Epithelial cell of esophagus (primary cell): Measurements from ENCODE around the gene SYCE1L.

Experiments used
- DNase-seq: peaks from one replicate; pipeline ENCODE4 v3.0.0; 2010; ENCODE audit warnings: low read depth
- H3K4me3 ChIP-seq: 2 replicates; pipeline ENCODE4 v1.5.1; 2011; ENCODE audit warnings: mild to moderate bottlenecking, low read length, control low read depth
- CTCF ChIP-seq: IDR thresholded peaks from 2 replicates; pipeline ENCODE4 v1.5.1; 2011; ENCODE audit warnings: low read depth, mild to moderate bottlenecking, low read length, control low read depth, inconsistent platforms; ENCODE audit not compliant: insufficient read depth; ENCODE audit errors: missing control alignments

The SYCE1L gene

GRCh38 chr16:77214411-77215138 is 15.4 kb downstream of the SYCE1L start:
- TF ChIP-seq CTCF: no peak
- no peak for DNase-seq

GRCh38 chr16:77219437-77219836 is 20.2 kb downstream of the SYCE1L start:
- H3K4me3 ChIP-seq: no peak overlapping the region
- DNase-seq: peak; percentile 44
- TF ChIP-seq CTCF: no peak

More at GRCh38 chr16:77214411-77215138, 15.4 kb downstream of the SYCE1L start:
- H3K4me3 ChIP-seq: no peak overlapping the region

GRCh38 chr16:77220427-77220826 is 21.2 kb downstream of the SYCE1L start:
- H3K4me3 ChIP-seq: no peak overlapping the region
- no peak for DNase-seq
- TF ChIP-seq CTCF: no peak

GRCh38 chr16:77221482-77221881 is 22.3 kb downstream of the SYCE1L start:
- TF ChIP-seq CTCF: no peak
- no peak for DNase-seq
- no peak overlapping the region for H3K4me3 ChIP-seq

- no peak for DNase-seq
- no peak overlapping the region for H3K4me3 ChIP-seq
- peak; percentile 32 for TF ChIP-seq CTCF
These were observed 24.0 kb downstream of the SYCE1L start for GRCh38 chr16:77223184-77223583.

GRCh38 chr16:77225182-77225581 is 26.0 kb downstream of the SYCE1L start:
- DNase-seq: no peak
- TF ChIP-seq CTCF: no peak
- no peak overlapping the region for H3K4me3 ChIP-seq

GRCh38 chr16:77227745-77228144 is 28.5 kb downstream of the SYCE1L start:
- TF ChIP-seq CTCF: no peak
- DNase-seq: peak; percentile 19
- no peak overlapping the region for H3K4me3 ChIP-seq
